NT2/D1 (cell line): ENCODE results near the gene SAMD10.

Source experiments
- SUZ12 ChIP-seq: IDR thresholded peaks from 2 replicates; pipeline ENCODE4 v1.6.1; 2011; ENCODE audit not compliant: insufficient read length, insufficient read depth; ENCODE audit errors: extremely low read depth
- YY1 ChIP-seq: IDR thresholded peaks from 2 replicates; pipeline ENCODE4 v1.6.1; 2011; ENCODE audit not compliant: insufficient read length, insufficient read depth
- ZNF274 ChIP-seq: IDR thresholded peaks from 2 replicates; pipeline ENCODE4 v1.6.1; 2011; ENCODE audit warnings: mild to moderate bottlenecking, low read depth, low read length

- TF ChIP-seq SUZ12 (no peak), YY1 (no peak), ZNF274 (no peak)
Observed at GRCh38 chr20:63982937-63983336, 3.5 kb upstream of the SAMD10 start.
